Kidney glomerular epithelial cell (primary cell): ENCODE data around the gene TUG1.

Experiments
- DNase-seq: peaks from one replicate; lab custom pipeline; 2025; lab: John Stamatoyannopoulos, UW

Gene TUG1

GRCh38 chr22:31001124-31001770 lies 32.2 kb downstream of the TUG1 start:
- no peak for DNase-seq

- DNase-seq = no peak
Measured at GRCh38 chr22:31005535-31005934, 36.5 kb downstream of the TUG1 start.

GRCh38 chr22:31019191-31019930 lies 50.3 kb downstream of the TUG1 start:
- DNase-seq = no peak

GRCh38 chr22:31020334-31020733 lies 51.3 kb downstream of the TUG1 start:
- DNase-seq = no peak

GRCh38 chr22:31022516-31022915 lies 53.5 kb downstream of the TUG1 start:
- no peak for DNase-seq
